ENCODE data around the gene TFF3.

The TFF3 gene

DNA sequence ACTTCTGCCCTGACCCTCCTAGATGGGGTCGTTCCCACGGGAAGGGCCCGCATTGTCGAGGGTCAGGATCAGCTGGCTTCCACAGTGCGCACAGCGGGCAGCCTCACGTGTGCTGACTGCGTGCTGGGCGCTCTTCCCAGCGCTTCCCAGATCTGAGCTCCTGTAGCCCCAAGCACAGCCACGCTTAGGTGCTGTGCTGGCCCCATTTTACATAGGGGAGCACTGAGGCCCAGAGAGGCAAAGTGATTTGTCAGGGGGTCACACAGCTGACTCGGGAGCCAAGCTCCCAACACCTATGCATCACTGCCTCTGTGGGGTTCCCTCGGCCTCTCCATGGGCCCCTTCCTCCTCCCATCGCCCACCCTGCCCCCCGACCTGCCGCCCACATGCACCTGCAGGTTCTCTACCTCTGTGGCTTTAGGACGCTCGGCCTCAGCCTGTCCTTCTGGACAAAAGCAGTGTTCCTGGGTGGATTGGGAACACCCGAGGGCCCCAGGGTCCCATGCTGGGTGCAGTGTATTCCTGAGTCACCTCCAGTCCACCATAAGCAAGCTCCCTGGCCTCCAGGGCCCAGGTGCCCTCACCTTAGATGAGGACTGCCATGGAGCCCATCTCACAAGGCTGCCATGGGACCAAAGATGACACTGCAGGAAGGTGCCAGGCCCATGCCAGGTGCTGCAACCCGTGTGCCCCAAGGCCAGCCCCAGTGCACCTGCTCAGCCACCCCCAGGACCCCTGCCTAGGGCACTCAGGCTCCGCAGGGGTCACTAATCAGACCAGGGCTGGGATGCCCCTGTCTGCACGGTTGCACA lies 23.3 kb downstream of the TFF3 start:
- no peak for DNase-seq (ENCODE audit: low read depth in 2 of 3, low spot score in 1 of 3)

DNA sequence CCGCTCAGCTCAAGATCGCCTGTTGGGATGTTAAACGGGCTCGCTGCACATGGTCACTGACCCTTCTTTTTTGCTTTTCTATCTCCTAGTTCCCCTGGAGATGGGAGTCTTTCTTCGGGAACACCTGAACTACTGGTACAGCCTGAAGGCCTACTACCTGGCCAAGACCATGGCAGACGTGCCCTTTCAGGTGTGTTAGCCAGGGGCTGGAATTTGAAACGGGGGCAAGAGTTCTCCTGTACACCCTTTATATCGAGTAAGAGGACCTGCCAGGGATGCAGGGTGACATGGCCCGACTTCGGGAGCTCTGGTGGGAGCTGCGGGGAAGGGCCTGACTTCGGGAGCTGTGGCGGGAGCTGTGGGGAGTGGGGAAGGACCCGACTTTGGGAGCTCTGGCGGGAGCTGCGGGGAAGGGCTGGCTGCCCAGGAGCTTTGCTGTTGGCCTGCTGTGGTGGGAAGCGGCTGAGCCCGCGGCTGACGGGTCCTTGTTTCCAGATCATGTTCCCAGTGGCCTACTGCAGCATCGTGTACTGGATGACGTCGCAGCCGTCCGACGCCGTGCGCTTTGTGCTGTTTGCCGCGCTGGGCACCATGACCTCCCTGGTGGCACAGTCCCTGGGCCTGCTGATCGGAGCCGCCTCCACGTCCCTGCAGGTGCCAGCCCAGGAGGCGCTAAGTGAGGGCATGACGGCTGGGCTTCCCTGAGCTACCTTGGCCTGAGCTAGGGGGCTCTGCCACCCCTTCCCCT lies 24.0 kb downstream of the TFF3 start:
- no peak for DNase-seq (ENCODE audit: low read depth in 2 of 3, low spot score in 1 of 3)

DNA sequence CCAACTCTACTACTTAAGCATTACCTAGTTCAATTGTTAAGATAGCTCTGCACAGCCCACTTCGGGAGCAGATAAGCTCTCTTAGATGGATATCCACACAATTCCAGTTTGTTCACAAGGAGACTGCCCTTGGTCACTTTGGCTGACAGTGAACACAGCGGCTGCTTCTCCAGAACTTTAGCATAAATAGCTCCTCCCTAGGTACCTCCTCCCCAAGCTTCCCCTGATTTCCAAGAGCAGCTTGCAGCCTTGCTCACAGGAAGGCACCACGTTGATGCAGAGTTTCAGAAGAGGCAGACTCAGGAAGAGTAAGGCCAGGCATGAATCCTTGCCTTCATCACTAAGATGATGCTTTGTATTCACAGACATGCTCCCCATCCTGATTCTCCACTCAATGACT lies 24.7 kb downstream of the TFF3 start:
- no peak for DNase-seq (ENCODE audit: low read depth in 2 of 3, low spot score in 1 of 3)

DNA sequence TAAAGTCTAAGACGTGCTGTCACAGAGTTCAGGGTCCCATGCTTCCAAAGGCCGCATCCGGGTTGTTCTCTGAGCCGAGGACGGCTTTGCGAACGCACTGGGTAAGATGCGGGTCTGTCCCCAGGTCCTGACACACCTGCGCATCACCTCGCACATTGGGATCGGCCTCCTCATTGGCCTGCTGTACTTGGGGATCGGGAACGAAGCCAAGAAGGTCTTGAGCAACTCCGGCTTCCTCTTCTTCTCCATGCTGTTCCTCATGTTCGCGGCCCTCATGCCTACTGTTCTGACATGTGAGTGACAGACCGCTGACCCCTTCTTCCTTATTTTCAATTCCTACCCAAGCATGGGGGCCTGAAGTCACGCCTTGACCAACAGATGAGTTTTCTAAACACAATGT lies 25.3 kb downstream of the TFF3 start:
- no peak for DNase-seq (ENCODE audit: low read depth in 2 of 3, low spot score in 1 of 3)

DNA sequence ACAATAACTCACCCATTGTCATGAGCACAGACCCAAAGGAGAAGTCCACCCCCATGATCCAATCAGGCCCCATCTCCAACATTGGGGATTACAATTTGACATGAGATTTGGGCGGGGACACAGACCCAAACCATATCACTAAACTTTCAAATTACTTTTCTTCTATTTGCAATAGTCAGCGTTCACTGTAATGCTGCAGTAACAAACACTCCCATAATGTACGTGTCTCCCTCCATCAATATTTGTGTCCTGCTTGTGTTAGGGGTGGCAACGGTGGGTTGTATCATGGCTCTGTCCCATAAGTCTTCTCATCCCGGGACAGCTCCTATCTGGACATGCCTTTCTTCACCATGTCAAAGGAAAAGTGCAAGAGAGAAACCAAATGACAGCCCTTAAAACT lies 26.2 kb downstream of the TFF3 start:
- DNase-seq (ENCODE audit: low read depth in 2 of 3, low spot score in 1 of 3) = no peak

DNA sequence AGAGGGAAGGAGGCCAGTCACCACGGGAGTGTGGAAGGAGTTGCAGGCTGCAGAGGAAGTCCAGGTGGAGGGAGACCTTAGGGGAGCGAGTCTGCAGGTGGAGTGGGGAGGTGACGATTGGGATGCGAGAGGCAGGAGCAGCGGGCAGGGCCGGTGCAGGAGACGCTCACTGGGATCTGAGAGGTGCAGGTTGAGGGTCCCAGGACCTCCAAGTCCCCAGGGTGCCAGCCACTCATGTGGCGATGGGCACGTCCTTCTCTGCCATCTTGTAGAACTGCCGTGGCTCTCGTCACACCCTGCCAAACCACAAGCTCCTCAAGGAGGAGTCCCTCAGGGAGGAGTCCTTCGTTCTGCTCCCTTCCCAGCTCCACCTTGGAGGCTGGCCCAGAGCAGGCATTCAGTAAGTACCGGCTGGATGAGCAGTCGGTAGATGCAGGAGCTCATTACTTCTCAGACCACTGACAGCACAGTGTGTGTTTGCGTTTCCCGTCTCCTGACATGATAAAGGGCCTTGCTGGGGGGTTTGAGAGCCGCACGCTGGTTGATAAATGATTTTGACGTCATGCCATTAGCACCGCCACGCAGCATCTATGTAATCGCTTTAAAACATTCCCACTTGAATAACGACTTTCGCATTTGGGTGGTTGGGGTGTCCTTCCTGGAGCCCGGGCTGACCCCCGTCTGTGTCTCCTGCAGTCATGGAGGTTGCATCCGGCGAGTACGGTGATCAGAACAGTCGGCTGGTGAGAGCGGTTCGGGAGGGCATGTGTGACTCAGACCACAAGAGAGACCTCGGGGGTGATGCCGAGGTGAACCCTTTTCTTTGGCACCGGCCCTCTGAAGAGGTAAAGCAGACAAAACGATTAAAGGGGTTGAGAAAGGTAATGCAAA lies 27.8 kb downstream of the TFF3 start:
- DNase-seq (ENCODE audit: low read depth in 2 of 3, low spot score in 1 of 3) = no peak

DNA sequence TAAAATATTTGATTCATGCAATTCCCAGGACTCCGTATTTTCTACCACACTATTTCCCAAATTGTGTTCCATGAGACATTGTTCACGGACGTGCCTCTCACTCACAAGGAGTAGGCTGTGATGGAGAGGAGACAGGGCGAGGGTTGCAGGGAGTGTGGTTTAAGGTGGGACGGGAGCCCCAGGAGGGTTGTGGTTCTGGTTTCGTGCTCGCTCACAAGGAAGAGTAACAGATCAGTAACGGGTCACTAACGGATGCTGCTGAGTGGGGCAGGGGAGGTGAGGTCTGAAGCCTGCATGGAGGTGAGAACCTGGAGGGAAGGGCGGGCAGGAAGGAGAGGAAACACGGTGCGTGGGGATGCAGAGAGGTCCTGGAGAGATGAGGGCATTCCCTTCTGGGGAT lies 28.8 kb downstream of the TFF3 start:
- DNase-seq (ENCODE audit: low read depth in 2 of 3, low spot score in 1 of 3) = no peak

DNA sequence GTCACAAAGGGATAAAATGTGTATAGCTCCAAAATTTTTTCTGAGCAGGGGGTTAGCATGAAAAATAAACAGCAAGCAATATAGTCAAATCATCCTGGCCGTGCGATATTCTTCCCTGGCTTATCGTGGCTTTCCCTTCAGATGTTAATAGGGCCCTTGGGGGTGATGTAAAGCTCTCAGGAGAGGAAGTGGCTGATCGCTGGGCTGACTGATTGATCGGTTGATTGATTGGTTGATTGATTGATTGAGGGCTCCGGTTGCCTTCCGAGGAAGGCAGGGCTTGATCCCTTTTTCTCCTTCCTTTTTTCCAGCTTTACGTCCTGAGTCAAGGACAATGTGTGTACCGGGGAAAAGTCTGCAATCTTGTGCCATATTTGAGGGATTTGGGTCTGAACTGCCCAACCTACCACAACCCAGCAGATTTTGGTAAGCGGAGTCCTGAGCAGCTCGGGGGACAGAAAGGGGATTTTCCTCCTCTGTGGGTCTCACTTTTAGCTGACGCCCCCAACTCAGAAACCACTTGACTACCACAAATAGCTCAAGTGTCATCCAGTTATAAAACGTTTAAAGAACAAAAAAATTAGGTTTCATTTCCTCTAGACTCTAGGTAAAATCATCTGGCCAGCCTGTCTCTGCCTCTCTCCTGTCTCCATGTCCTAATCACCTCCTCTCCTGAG lies 29.5 kb downstream of the TFF3 start:
- DNase-seq (ENCODE audit: low read depth in 2 of 3, low spot score in 1 of 3) = no peak

DNA sequence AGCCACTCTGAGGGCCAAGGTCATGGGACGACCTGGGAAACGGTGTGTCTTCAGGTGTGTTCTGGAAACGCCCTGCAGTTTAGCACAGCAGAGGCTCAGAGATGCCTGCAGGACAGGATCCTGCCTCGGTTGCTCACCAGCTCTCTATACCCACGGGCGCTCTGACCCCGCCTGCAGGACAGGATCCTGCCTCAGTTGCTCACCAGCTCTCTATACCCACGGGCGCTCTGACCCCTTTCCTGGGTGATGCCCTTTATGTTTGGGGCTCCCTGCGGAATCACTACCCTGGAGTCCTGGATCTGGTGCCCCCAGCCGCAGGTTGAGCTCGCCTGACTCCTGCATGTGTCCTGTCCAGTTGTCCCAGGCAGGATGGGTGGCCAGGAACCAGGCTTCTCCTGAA lies 32.5 kb downstream of the TFF3 start:
- no peak for DNase-seq (ENCODE audit: low read depth in 2 of 3, low spot score in 1 of 3)

DNA sequence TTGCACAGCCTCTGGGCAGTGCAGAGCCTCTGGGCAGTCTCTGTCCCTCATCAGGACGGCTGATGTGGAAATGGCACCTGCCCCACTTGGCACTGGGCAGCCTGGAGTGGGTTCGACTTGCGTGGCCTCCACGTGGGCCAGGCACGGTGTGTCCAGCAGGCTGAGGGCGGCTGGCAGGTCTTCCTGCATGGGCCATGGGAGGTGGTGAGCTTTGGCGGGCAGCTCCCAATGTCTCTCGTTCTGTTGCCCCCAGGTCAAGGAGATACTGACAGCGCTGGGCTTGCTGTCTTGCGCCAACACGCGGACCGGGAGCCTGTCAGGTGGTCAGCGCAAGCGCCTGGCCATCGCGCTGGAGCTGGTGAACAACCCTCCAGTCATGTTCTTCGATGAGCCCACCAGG lies 33.2 kb downstream of the TFF3 start:
- DNase-seq (ENCODE audit: low read depth in 2 of 3, low spot score in 1 of 3) = no peak

DNA sequence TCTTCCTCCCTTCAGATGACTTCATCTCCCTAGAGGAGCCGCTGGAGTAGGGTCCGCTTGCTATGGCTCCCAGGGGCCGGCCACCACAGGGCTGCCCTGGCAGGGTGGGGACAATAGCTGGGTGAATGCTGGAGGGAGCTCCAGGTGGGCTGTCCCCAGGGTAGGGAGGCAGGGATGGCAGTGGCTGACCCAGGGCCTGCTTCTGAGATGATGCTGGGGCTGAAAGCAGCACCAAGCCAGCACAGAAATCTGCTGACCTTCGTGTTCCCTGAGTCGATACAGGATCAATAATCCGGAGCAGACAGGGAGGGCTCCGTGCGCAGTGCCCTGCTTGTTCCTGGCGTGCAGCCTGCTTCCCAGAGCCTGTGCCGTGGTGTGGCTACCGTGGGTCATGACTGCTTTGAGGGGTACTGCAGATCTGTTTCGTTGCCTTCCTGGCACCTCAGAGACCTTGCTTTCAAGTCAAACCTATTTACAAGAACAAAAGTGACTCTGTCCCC lies 34.0 kb downstream of the TFF3 start:
- no peak for DNase-seq (ENCODE audit: low read depth in 2 of 3, low spot score in 1 of 3)

DNA sequence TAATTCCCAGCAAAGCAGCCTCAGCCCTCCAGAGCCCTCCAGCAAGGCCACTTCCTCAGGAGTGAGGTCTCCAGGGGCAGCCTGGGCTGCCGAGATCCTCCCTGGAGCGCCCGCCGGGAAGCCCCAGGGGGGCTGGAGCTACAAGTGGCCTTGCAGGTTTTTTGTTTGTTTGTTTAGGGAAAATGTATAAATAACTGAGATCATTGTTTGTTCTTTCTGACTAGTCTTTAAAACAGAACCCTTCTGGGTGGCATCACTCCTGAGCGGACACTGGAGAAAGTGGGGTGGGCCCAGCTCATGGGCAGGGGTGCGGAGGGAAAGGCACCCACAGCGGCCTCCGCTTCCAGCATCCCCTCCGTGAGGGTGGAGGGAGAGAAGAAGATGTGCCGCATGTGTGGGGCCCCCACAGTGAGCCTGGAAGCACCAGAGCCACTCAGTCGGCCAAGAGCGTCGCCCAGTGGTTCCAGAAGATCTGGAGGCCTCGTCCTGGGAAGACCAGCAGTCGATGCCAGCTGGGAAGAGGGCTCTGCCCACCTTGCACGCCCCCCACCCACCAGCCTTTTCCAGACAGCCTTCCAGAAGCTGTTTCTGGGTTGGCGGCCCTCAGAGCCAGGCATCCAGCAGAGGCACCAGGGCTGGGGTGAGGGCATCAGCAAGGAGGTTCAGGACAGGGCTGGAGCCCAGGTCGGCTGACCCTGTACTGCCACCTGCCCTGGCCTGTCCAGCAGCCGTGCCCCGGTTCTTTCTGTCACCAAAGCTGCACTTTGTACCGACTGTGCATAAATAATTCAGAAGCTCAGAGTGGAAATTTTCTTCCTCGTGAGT lies 34.6 kb downstream of the TFF3 start:
- DNase-seq (ENCODE audit: low read depth in 2 of 3, low spot score in 1 of 3) = no peak

DNA sequence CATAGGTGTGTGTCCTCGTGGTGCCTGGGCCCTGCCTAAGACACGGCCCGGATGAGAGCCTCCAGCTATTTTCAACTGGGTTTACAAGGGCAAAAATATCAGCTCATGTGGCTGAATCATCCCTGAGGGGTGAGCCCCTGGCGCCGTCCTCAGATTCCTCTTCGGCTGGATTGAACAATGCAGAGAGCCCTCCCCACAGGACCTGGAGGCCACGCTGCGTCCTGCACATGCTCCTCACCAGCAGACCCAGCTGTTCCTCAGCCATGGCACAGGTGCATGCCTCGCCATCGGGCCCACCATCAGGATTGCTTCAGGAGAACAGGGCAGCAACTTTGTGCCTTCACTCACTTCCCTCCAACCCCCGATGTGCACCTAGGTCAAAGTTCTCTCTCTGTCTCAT lies 35.3 kb downstream of the TFF3 start:
- no peak for DNase-seq (ENCODE audit: low read depth in 2 of 3, low spot score in 1 of 3)

DNA sequence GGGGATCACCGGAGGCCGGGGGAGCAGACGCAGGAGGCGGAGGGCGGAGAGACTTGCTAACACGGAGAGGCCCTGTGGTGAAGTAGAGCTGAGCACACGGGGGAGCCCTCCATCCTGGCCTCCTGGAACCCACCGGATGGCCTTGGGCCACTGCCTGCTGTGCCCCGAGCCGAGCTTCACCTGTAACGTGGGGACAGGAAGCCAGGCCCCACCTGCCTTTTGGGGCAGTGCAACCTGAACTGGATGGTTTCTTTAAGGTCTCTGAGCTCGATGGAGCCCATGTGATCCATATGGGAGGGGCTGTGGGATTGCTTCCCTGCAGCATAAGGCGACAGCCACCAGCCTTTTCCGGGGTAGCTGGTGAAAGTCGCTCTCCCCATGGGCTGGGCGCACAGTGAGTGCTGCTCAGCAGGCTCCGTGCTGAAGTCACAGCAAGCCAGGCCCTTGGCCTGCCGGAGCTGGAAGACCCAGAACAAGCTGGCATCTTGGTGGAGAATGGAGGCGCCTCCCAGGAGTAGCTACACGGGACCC lies 35.8 kb downstream of the TFF3 start:
- no peak for DNase-seq (ENCODE audit: low read depth in 2 of 3, low spot score in 1 of 3)

DNA sequence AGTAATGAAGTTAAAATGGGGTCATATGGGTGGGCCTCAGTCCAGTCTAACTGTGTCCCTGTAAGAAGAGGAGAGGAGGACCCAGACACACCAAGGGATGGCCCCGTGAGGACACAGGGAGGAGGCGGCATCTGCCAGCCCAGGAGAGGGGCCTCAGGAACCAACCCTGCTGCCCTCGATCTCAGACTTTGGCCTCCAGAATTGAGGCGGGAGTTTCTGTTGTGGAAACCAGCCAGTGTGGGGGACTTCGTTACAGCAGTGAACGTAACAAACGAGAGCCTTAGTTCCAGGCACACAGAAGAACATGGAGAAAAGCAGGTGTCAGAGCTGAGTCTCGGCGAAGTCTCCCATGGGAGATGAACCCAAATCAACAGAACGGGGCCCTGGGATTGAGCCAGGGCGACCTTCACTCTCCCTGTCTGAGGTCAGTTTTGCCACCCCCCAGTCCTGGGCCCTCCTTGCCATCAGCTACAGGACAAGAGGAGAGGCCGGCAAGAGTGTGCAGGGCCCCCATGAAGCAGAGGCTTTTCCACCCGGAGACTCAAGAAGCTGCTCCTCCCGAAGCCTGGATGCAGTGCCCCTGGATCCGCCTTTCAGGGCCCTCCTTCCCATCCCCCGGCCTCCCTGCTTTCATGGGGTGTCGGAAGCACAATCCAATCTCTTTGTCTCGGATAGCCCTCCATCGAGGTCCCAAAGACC lies 36.6 kb downstream of the TFF3 start:
- no peak for DNase-seq (ENCODE audit: low read depth in 2 of 3, low spot score in 1 of 3)

DNA sequence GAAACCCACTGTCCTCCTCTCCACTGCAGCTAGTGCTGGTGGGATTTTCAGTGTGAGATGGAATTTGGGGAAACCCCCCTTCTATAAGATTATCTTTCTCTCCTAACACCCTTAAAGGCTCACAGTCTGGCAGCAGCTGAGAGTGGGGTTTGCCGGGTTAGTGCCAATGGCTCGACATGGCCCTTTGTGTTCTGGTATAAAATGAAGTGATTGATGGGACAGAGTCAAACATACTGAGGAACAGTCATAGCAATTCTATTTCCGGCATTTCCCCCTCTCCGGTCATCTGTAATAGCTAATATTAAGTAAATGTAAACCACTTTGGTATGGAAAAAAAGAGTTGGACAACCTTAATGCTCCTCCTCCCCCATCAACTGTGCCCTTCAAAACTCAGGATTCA lies 37.6 kb downstream of the TFF3 start:
- no peak for DNase-seq (ENCODE audit: low read depth in 2 of 3, low spot score in 1 of 3)

DNA sequence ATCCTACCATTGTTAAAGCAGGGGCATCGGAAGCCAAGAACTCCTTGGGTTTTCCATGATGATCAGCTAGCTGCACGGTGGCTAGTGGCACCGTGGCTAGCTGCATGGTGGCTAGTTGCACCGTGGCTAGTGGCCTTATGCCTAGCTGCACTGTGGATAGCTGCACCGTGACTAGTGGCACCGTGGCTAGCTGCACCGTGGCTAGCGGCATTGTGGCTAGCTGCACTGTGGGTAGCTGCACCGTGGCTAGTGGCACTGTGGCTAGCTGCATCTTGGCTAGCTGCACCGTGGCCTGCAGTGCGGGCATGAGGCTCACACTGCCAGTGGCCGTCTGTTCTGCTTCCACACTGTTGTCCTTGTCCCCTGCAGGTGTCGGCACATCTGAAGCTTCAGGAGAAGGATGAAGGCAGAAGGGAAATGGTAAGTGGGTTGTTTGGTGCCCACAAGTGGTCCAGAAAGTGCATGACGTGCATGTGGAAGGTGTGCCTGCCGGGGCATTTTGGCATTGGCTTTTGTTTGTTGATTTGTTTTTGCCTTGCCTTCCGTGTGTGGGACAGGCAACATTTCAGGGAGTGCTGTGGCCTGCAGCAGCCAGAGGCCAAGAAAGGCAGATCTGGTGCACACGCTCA lies 38.6 kb downstream of the TFF3 start:
- no peak for DNase-seq (ENCODE audit: low read depth in 2 of 3, low spot score in 1 of 3)

DNA sequence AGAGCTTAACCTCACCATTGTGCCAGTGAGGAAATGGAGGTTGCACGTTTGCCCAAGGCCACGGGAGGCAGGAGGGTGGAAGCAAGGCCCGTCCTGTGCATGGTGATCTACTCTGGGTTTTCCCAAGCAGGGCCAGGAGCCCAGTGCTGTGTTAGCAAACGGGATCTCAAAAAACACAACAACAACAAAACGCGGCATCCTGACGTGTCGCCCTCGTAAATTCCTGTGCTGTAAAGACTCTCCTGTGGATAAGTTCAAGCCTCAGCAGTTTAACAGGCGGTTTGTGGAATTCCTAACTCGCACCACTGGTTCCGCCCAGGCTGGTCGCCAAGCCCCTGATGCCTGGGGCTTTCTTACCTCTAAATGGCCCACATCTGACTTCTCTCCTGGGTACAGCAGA lies 39.1 kb downstream of the TFF3 start:
- no peak for DNase-seq (ENCODE audit: low read depth in 2 of 3, low spot score in 1 of 3)

All from stimulated activated CD4-positive, alpha-beta T cell treated with anti-CD3 and anti-CD28 coated beads, Interleukin-12 subunit alpha, Interleukin-12 subunit beta, amount 100 ng/mL, for 48 hours (primary cell).